ENCODE results near the gene SLIT3.
"Not testable (repeated sequence)": the region's sequence is repeated elsewhere in the genome, so short reads cannot be mapped to it uniquely, and the experiment has no call there.

SLIT3 gene

GRCh38 chr5:169218861-169219260 lies 82.1 kb downstream of the SLIT3 start:
- Histone ChIP-seq H3K4me3 (no peak overlapping the region), H3K9ac (ENCODE audit: insufficient read length) (no peak overlapping the region), H3K27ac (no peak overlapping the region), H3K36me3 (ENCODE audit: insufficient read depth, low read length) (no peaks in the 10 kb centered on the region), H3K9me3 (ENCODE audit: low read depth, low read length) (no peaks in the 10 kb centered on the region)
- TF ChIP-seq EZH2 (IDR thresholded peaks at IDR 0.05) (no peak), POLR2AphosphoS5 (IDR thresholded peaks at IDR 0.05; ENCODE audit: borderline replicate concordance, low read depth, low read length) (no peak), FOXP2 (optimal IDR thresholded peaks at IDR 0.05; ENCODE audit: control extremely low read depth, extremely low read length, insufficient read depth) (no peak)
- DNase-seq (ENCODE audit: low read depth, low spot score), result no peak

GRCh38 chr5:169218176-169218575 lies 82.8 kb downstream of the SLIT3 start:
- no peak overlapping the region for H3K27ac ChIP-seq
- TF ChIP-seq EZH2 (IDR thresholded peaks at IDR 0.05), result no peak
- TF ChIP-seq FOXP2 (optimal IDR thresholded peaks at IDR 0.05; ENCODE audit: control extremely low read depth, extremely low read length, insufficient read depth), result no peak
- TF ChIP-seq POLR2AphosphoS5 (IDR thresholded peaks at IDR 0.05; ENCODE audit: borderline replicate concordance, low read depth, low read length), result no peak

DNA sequence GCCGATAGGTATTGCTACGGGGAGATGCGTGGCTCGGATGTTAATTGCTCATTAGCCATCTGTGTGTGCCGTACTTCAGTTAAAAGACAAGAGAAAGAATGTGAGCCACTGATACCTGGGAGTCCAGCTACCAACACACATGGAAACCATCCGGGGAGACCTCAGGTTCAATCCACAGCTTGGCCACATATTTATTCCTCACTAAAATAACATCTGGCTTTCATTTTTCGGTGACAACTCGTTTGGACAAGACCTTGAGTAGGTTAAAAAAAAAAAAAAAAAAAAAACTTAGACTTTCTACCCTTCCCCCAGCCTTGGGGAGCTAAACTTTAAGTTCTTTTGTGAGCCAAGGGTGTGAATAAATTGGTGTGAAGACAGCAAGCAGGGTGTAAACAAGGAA lies 84.1 kb downstream of the SLIT3 start:
- H3K9ac ChIP-seq (ENCODE audit: insufficient read length), result no peak overlapping the region
- no peak overlapping the region for H3K4me3 ChIP-seq
- no peak for DNase-seq (ENCODE audit: low read depth, low spot score)
- TF ChIP-seq EZH2 (IDR thresholded peaks at IDR 0.05) (no peak), FOXP2 (optimal IDR thresholded peaks at IDR 0.05; ENCODE audit: control extremely low read depth, extremely low read length, insufficient read depth) (no peak), POLR2AphosphoS5 (IDR thresholded peaks at IDR 0.05; ENCODE audit: borderline replicate concordance, low read depth, low read length) (no peak)
- no peaks in the 10 kb centered on the region for H3K36me3 ChIP-seq (ENCODE audit: insufficient read depth, low read length)
- no peaks in the 10 kb centered on the region for H3K9me3 ChIP-seq (ENCODE audit: low read depth, low read length)
- H3K27ac ChIP-seq, result no peak overlapping the region

More at GRCh38 chr5:169218176-169218575, 82.8 kb downstream of the SLIT3 start:
- no peaks in the 10 kb centered on the region for H3K36me3 ChIP-seq (ENCODE audit: insufficient read depth, low read length)
- DNase-seq (ENCODE audit: low read depth, low spot score), result no peak
- H3K9ac ChIP-seq (ENCODE audit: insufficient read length), result no peak overlapping the region
- no peaks in the 10 kb centered on the region for H3K9me3 ChIP-seq (ENCODE audit: low read depth, low read length)
- no peak overlapping the region for H3K4me3 ChIP-seq

GRCh38 chr5:169213479-169213878 lies 87.5 kb downstream of the SLIT3 start:
- Histone ChIP-seq H3K9ac (ENCODE audit: insufficient read length) (no peak overlapping the region), H3K36me3 (ENCODE audit: insufficient read depth, low read length) (no peaks in the 10 kb centered on the region), H3K9me3 (ENCODE audit: low read depth, low read length) (no peaks in the 10 kb centered on the region), H3K27ac (no peak overlapping the region), H3K4me3 (no peak overlapping the region)
- no peak for DNase-seq (ENCODE audit: low read depth, low spot score)
- no peak for TF ChIP-seq POLR2AphosphoS5 (IDR thresholded peaks at IDR 0.05; ENCODE audit: borderline replicate concordance, low read depth, low read length)
- no peak for TF ChIP-seq FOXP2 (optimal IDR thresholded peaks at IDR 0.05; ENCODE audit: control extremely low read depth, extremely low read length, insufficient read depth)
- no peak for TF ChIP-seq EZH2 (IDR thresholded peaks at IDR 0.05)

GRCh38 chr5:169211761-169212160 lies 89.2 kb downstream of the SLIT3 start:
- H3K27ac ChIP-seq; H3K9me3 ChIP-seq (ENCODE audit: low read depth, low read length); H3K9ac ChIP-seq (ENCODE audit: insufficient read length); DNase-seq (ENCODE audit: low read depth, low spot score); H3K36me3 ChIP-seq (ENCODE audit: insufficient read depth, low read length); H3K4me3 ChIP-seq: not testable (repeated sequence)

GRCh38 chr5:169204788-169205400 lies 96.0 kb downstream of the SLIT3 start:
- Histone ChIP-seq H3K9me3 (ENCODE audit: low read depth, low read length) (no peaks in the 10 kb centered on the region), H3K4me3 (no peak overlapping the region), H3K36me3 (ENCODE audit: insufficient read depth, low read length) (no peaks in the 10 kb centered on the region), H3K9ac (ENCODE audit: insufficient read length) (no peak overlapping the region), H3K27ac (no peak overlapping the region)
- no peak for DNase-seq (ENCODE audit: low read depth, low spot score)
- TF ChIP-seq EZH2 (IDR thresholded peaks at IDR 0.05), result no peak
- TF ChIP-seq FOXP2 (optimal IDR thresholded peaks at IDR 0.05; ENCODE audit: control extremely low read depth, extremely low read length, insufficient read depth), result no peak
- no peak for TF ChIP-seq POLR2AphosphoS5 (IDR thresholded peaks at IDR 0.05; ENCODE audit: borderline replicate concordance, low read depth, low read length)

DNA sequence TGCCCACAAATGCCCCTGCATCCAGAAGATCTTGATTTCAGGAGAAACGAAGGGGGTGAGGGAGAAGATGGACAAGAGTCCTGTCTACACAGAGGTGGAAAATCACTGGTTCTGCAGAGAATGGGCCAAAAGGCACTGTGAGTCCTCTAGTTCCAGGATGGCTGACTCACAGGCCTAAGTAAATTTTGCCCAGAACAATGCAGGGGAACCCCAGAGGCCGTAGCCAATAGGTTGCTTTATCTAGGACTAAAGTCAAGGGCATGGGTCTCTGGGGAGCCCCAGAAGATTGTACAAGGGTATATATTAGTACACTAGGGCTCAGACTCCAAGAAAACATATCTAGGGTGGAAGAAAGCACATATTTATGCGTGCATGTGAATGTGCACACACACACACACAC lies 98.0 kb downstream of the SLIT3 start:
- Histone ChIP-seq H3K4me3 (no peak overlapping the region), H3K9me3 (ENCODE audit: low read depth, low read length) (no peaks in the 10 kb centered on the region), H3K36me3 (ENCODE audit: insufficient read depth, low read length) (no peaks in the 10 kb centered on the region), H3K27ac (no peak overlapping the region), H3K9ac (ENCODE audit: insufficient read length) (no peak overlapping the region)
- TF ChIP-seq EZH2 (IDR thresholded peaks at IDR 0.05) (no peak), FOXP2 (optimal IDR thresholded peaks at IDR 0.05; ENCODE audit: control extremely low read depth, extremely low read length, insufficient read depth) (no peak), POLR2AphosphoS5 (IDR thresholded peaks at IDR 0.05; ENCODE audit: borderline replicate concordance, low read depth, low read length) (no peak)
- no peak for DNase-seq (ENCODE audit: low read depth, low spot score)

- no peak overlapping the region for H3K4me3 ChIP-seq
- DNase-seq (ENCODE audit: low read depth, low spot score), result no peak
- TF ChIP-seq POLR2AphosphoS5 (IDR thresholded peaks at IDR 0.05; ENCODE audit: borderline replicate concordance, low read depth, low read length), result no peak
- no peak for TF ChIP-seq EZH2 (IDR thresholded peaks at IDR 0.05)
- no peak for TF ChIP-seq FOXP2 (optimal IDR thresholded peaks at IDR 0.05; ENCODE audit: control extremely low read depth, extremely low read length, insufficient read depth)
- no peak overlapping the region for H3K9ac ChIP-seq (ENCODE audit: insufficient read length)
- no peaks in the 10 kb centered on the region for H3K36me3 ChIP-seq (ENCODE audit: insufficient read depth, low read length)
- no peaks in the 10 kb centered on the region for H3K9me3 ChIP-seq (ENCODE audit: low read depth, low read length)
- H3K27ac ChIP-seq, result no peak overlapping the region
Measured at GRCh38 chr5:169201597-169201996, 99.3 kb downstream of the SLIT3 start.

DNA sequence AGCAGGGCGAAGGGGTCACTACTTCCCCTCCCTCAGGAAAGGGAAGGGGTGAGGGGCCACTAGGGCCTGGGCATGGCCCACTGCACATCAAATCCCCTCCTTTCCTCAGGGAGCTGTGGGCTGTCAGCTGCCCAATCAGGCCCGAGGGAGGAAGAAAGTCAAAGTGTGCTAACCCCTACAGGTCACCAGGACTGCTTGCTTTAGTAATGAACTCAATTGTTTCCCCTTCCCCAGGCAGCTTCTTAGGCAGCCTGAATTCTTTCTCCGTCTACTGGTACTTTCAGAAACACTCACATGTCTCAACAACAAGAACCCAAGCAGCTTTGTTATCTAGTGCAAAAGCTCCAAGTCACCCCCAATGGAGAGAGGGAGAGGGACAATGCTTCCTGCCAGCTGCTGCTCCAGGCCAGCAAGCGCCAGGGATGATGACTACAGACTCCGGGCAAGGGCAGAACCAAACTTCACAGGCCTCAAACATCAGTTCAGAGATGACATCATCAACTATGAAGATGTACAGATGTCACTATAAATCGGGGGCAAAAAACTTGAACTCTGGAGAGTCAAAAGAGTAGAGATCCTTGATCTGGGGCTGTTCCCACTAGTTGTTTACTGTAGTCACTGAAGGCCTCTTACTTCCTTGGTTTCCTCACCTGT lies 100.7 kb downstream of the SLIT3 start:
- Histone ChIP-seq H3K9me3 (ENCODE audit: low read depth, low read length) (no peaks in the 10 kb centered on the region), H3K4me3 (no peak overlapping the region), H3K36me3 (ENCODE audit: insufficient read depth, low read length) (no peaks in the 10 kb centered on the region), H3K9ac (ENCODE audit: insufficient read length) (no peak overlapping the region), H3K27ac (no peak overlapping the region)
- TF ChIP-seq POLR2AphosphoS5 (IDR thresholded peaks at IDR 0.05; ENCODE audit: borderline replicate concordance, low read depth, low read length), result no peak
- TF ChIP-seq FOXP2 (optimal IDR thresholded peaks at IDR 0.05; ENCODE audit: control extremely low read depth, extremely low read length, insufficient read depth), result no peak
- no peak for TF ChIP-seq EZH2 (IDR thresholded peaks at IDR 0.05)
- DNase-seq (ENCODE audit: low read depth, low spot score), result no peak

Data from SK-N-MC (cell line).